GM18870 (cell line): Measurements from ENCODE around the gene MARK2.

Experiments used
- ATAC-seq: cut with Tn5 transposase; IDR thresholded peaks from one replicate; pipeline ENCODE4 v1.9.1; 2021; ENCODE audit warnings: moderate library complexity; ENCODE audit not compliant: unreplicated experiment

Gene MARK2

GRCh38 chr11:63920126-63920938 is 81.4 kb downstream of the MARK2 start:
- no peak for ATAC-seq

DNA sequence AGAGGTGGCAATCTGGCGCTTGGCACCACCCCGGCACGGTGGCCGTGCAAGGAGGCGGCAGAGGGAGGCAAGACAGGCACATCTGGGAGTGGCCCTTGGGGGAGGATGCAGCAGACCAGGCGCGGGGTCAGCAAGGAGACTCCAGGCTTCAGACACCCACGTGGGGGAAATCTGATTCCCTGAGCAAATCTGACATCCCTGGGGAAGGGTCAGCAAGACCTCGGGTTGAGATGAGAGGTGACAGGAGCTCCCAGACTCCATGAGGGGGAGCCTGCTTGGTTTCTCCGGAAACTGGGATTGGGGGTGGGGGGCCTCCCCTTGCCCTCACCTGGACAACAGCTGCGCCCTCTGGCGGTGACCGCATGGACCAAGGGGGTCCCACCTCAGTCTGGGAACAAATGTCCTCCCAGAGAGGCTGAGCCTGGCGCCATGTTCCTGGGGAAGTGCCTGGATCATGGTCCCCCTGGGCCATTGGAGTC is 82.1 kb downstream of the MARK2 start:
- no peak for ATAC-seq

DNA sequence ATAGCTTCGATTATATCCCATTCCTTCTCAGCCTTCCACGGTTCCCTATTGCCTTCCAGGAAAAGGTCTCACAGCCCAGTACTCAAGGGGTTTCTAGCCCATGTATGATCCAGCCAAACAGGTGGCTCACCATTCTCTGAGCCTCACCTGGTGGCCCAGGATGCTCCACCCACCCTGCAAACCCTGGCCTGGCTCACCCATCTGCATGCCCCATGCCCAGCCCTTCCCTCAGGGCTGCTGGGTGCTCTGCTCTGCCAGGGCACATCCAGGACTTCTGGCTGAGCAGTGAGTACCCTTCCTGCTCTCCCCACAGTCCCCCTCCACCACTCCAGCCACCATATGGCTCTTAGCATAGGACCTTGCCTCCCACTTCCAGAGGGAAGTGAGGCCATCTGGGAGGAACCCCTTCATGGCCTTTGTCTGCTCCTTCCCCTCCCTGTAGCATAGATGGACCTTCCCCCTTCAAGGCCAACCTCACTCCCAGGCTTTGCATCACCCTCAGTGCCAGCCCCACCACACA is 83.8 kb downstream of the MARK2 start:
- ATAC-seq, result no peak

DNA sequence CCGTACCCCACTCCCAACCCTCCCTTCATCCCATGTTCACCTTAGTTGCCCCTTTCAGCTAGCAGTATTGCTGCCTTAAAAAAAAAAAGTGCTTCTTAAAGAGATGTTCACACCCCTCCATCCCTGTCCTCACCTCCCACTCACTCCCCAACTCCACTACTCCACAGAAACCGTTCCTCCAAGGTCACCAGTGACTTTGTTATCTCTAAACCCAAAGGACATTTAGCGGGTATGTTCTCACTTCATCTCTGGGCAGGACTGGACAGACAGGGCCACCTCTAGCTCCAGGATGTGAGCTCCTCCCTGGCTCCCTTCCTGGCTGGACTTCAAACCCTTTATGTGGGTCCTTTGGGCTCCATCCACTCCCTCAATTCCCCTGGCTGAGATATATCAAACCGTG is 84.4 kb downstream of the MARK2 start:
- no peak for ATAC-seq

- no peak for ATAC-seq
These were observed 90.7 kb downstream of the MARK2 start for GRCh38 chr11:63929616-63930015.

DNA sequence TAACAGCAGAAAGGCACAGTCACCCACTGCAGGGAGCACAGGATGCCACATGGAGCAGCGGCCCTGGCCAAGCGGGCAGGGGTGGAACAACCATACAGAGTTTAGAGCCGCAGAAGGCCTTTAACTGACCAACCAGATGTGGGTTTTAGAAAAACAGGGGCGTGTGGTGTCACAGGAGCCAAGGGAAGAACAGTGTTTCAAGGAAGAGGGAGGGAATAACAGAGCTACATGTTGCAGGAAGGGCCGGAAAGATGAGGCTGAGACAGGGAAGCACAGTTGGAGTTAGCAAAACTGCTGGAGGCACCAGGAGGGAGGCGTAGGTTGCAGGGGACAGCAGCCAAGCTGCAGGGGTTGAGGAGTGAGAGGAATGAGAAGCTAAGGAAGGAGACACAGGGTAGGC is 92.1 kb downstream of the MARK2 start:
- no peak for ATAC-seq

DNA sequence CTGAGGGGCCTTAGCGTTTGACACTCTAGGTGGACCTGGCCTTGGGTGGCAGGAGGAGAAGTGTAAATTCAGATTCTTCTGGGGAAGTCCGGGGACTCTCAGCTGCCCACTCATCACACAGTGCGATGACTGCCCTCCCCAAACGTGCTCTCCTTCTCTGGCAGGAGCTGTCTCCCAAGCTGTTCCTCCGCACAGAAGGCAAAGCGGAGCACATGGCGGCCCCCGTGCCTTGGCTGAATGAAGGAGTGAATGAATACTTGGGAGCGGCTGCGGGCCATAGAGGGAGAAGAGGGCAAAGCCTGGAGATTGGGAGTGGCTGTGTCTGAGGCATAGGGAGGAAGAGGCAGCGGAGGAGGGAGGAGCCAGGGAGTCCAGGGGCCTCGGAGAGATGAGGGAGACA is 93.0 kb downstream of the MARK2 start:
- ATAC-seq, result no peak

GRCh38 chr11:63933459-63933858 is 94.5 kb downstream of the MARK2 start:
- no peak for ATAC-seq

GRCh38 chr11:63937713-63938478 is 99.0 kb downstream of the MARK2 start:
- peak; percentile 28 for ATAC-seq

GRCh38 chr11:63938479-63939396 is 99.8 kb downstream of the MARK2 start, which contains the start of gene NAA40:
NAA40 (plus strand) TSS chr11:63939002; CDS start chr11:63939097, 95 bp downstream.
- peak; percentile 81 for ATAC-seq

GRCh38 chr11:63939397-63939891 is 100.5 kb downstream of the MARK2 start:
- ATAC-seq, result no peak

- no peak for ATAC-seq
These were observed 101.9 kb downstream of the MARK2 start for GRCh38 chr11:63940786-63941185.

DNA sequence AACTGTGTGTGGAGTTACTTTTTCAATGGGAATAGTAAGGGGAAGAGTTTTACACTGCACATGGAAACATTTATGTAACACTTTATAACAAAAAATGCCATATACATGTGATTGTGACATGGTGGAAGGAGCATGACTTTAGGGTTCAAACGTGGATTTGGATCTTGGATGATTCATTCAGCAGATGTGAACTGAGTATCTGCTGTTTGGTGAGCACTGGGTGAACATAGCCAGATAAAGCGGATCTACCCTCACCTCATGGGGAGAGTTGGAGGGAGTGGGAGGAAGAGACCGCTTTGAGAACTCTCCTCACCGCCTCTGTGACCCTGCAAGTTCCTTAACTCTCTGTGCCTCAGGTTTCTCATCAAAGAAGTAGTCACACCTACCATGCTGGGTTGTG is 103.0 kb downstream of the MARK2 start:
- ATAC-seq, result no peak

- ATAC-seq, result no peak
These were observed 103.9 kb downstream of the MARK2 start for GRCh38 chr11:63942803-63943202.

DNA sequence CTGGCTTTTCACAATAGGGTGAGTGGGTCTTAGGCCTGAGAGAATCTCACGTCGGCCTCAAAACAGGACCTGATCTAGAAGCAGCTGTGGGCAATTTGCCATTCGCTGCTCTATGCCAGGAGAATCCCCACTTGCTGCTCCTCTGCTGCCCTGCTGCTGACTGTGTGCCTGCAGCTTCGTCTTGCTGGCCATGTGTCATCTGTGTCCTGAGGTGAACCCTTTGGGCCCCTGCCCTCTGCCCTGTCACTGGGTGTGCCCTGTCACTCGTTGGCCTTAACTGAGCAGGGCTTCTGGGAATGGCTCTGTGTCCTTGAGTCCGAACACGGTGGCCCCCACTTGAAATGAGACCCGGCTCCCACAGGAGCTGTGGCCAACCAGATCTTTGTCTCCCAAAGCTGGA is 106.1 kb downstream of the MARK2 start:
- no peak for ATAC-seq

GRCh38 chr11:63945477-63946163 is 106.7 kb downstream of the MARK2 start:
- ATAC-seq, result no peak

GRCh38 chr11:63951779-63952536 is 113.0 kb downstream of the MARK2 start:
- no peak for ATAC-seq

DNA sequence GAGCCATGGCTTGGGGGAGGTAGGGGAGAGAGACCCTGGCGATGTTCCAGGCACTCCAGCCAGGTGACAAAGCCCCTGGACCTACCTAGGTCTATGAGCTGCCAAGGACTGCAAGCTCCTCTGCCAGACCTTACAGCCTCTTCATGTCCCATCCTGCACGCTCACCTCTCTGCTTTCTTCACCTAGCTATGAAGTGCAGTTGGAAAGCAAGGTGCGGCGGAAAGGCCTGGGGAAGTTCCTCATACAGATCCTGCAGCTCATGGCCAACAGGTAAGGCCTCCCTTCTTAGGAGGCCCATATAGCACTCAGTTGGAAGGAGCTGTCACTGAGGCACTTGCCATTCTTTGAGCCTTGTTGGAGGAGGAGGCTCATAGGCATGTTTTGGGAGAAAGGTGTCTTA is 113.7 kb downstream of the MARK2 start:
- no peak for ATAC-seq

GRCh38 chr11:63958008-63958407 is 119.1 kb downstream of the MARK2 start:
- ATAC-seq, result no peak
